ENCODE measurements around the gene EIF3K. TPM values are rescaled to one million over a fixed set of nuclear protein-coding genes. Genes with fewer than 3 reads are reported as not detected.

EIF3K gene
- total and polyA plus RNA-seq, 8 donors: 184 to 284 (median 276) TPM

GRCh38 chr19:38678217-38678890 is 59.4 kb downstream of the EIF3K start:
- ATAC-seq: no peak
- TF ChIP-seq CTCF (IDR thresholded peaks at IDR 0.05): no peak
- Histone ChIP-seq H3K27me3 (no peaks in the 10 kb centered on the region), H3K27ac (peak overlapping the region in 1 of 2 donors; percentile 57), H3K4me3 (no peak overlapping the region), H3K36me3 (no peaks in the 10 kb centered on the region), H3K4me1 (peaks cover 32 to 96% of the 10 kb centered on the region in 2 donors), H3K9me3 (no peaks in the 10 kb centered on the region)
- DNase-seq: no peak
- intact Hi-C loops (cut with DNase I): no loop called here

GRCh38 chr19:38678891-38679494 is 60.0 kb downstream of the EIF3K start:
- no peak for DNase-seq
- Histone ChIP-seq H3K27ac (peak overlapping the region in 1 of 2 donors; percentile 57), H3K9me3 (no peaks in the 10 kb centered on the region), H3K4me3 (no peak overlapping the region), H3K4me1 (peaks cover 39 to 100% of the 10 kb centered on the region in 2 donors), H3K27me3 (no peaks in the 10 kb centered on the region), H3K36me3 (no peaks in the 10 kb centered on the region)
- intact Hi-C loops (cut with DNase I): no loop called here
- no peak for TF ChIP-seq CTCF (IDR thresholded peaks at IDR 0.05)
- ATAC-seq: no peak

- no peak for TF ChIP-seq CTCF (IDR thresholded peaks at IDR 0.05)
Measured at GRCh38 chr19:38679839-38680238, 60.9 kb downstream of the EIF3K start.

GRCh38 chr19:38682195-38682867 is 63.3 kb downstream of the EIF3K start:
- intact Hi-C loops (cut with DNase I): no loop called here
- H3K27me3 ChIP-seq: no peaks in the 10 kb centered on the region
- no peaks in the 10 kb centered on the region for H3K9me3 ChIP-seq
- H3K27ac ChIP-seq: peak overlapping the region; percentile 86 to 96
- H3K36me3 ChIP-seq: no peaks in the 10 kb centered on the region
- H3K4me3 ChIP-seq: no peak overlapping the region
- no peak for ATAC-seq
- peaks cover 41 to 100% of the 10 kb centered on the region in 2 donors for H3K4me1 ChIP-seq
- no peak for TF ChIP-seq CTCF (IDR thresholded peaks at IDR 0.05)
- DNase-seq: no peak

More at GRCh38 chr19:38679839-38680238, 60.9 kb downstream of the EIF3K start:
- Histone ChIP-seq H3K9me3 (no peaks in the 10 kb centered on the region), H3K27me3 (no peaks in the 10 kb centered on the region), H3K4me1 (peaks cover 47 to 100% of the 10 kb centered on the region in 2 donors), H3K4me3 (no peak overlapping the region), H3K27ac (peak overlapping the region in 1 of 2 donors; percentile 86), H3K36me3 (no peaks in the 10 kb centered on the region)
- ATAC-seq (no peak), DNase-seq (no peak)
- intact Hi-C loops (cut with DNase I): no loop called here

- TF ChIP-seq CTCF (IDR thresholded peaks at IDR 0.05): no peak
- H3K9me3 ChIP-seq: no peaks in the 10 kb centered on the region
- peaks cover 41 to 100% of the 10 kb centered on the region in 2 donors for H3K4me1 ChIP-seq
- intact Hi-C loops (cut with DNase I): no loop called here
- ATAC-seq: peak; percentile 0
- no peaks in the 10 kb centered on the region for H3K36me3 ChIP-seq
- no peaks in the 10 kb centered on the region for H3K27me3 ChIP-seq
- H3K27ac ChIP-seq: peak overlapping the region; percentile 86 to 96
- H3K4me3 ChIP-seq: no peak overlapping the region
- DNase-seq: no peak
Measured at GRCh38 chr19:38682872-38683392, 63.9 kb downstream of the EIF3K start.

All from left lung (tissue), 10 donors.